Trophoblast cell (in vitro differentiated cells and primary cell): ENCODE measurements around the gene PTPN20.
"Not testable (repeated sequence)": the region's sequence is repeated elsewhere in the genome, so short reads cannot be mapped to it uniquely, and the experiment has no call there.

Source experiments
- DNase-seq, 2 donors: peaks; one replicate each; pipeline ENCODE4 v3.0.0-alpha.2; 2016
- H2AFZ ChIP-seq: 2 replicates; pipeline ENCODE4 v1.6.1; 2013; ENCODE audit warnings: low read length, moderate library complexity, mild to moderate bottlenecking; ENCODE audit not compliant: insufficient read depth, poor library complexity
- H2AK5ac ChIP-seq: 2 replicates; pipeline ENCODE4 v1.6.1; 2013; ENCODE audit warnings: mild to moderate bottlenecking, low read length
- H2BK120ac ChIP-seq: 2 replicates; pipeline ENCODE4 v1.6.1; 2013; ENCODE audit warnings: low read length, mild to moderate bottlenecking, moderate library complexity; ENCODE audit not compliant: insufficient read depth, poor library complexity
- H2BK12ac ChIP-seq: 2 replicates; pipeline ENCODE4 v1.6.1; 2013; ENCODE audit warnings: mild to moderate bottlenecking, low read length, moderate library complexity
- H2BK5ac ChIP-seq: 2 replicates; pipeline ENCODE4 v1.6.1; 2013; ENCODE audit warnings: low read length, low read depth, moderate library complexity, mild to moderate bottlenecking; ENCODE audit not compliant: poor library complexity
- H3K14ac ChIP-seq: 2 replicates; pipeline ENCODE4 v1.6.1; 2013; ENCODE audit warnings: mild to moderate bottlenecking, low read length
- H3K18ac ChIP-seq: 2 replicates; pipeline ENCODE4 v1.6.1; 2013; ENCODE audit warnings: mild to moderate bottlenecking, low read length
- H3K23ac ChIP-seq: 2 replicates; pipeline ENCODE4 v1.6.1; 2013; ENCODE audit warnings: low read length
- H3K27ac ChIP-seq: 2 replicates; pipeline ENCODE4 v1.5.1; 2013; ENCODE audit warnings: low read depth, mild to moderate bottlenecking, inconsistent platforms, low read length, moderate library complexity
- H3K27me3 ChIP-seq: 2 replicates; pipeline ENCODE4 v1.6.1; 2013; ENCODE audit warnings: inconsistent platforms, mild to moderate bottlenecking, low read length, moderate library complexity; ENCODE audit not compliant: insufficient read depth
- H3K36me3 ChIP-seq, 2 experiments: 1 replicate in 1 of 2; 2 replicates in 1 of 2; pipeline ENCODE4 v1.6.1; 2013; ENCODE audit warnings: low read length in 2 of 2, mild to moderate bottlenecking in 2 of 2, moderate library complexity in 1 of 2; ENCODE audit not compliant: insufficient read depth in 2 of 2, control insufficient read depth in 1 of 2
- H3K4ac ChIP-seq: 2 replicates; pipeline ENCODE4 v1.6.1; 2013; ENCODE audit warnings: low read depth, mild to moderate bottlenecking, low read length, moderate library complexity
- H3K4me1 ChIP-seq, 2 experiments: 1 replicate in 1 of 2; 2 replicates in 1 of 2; pipeline ENCODE4 v1.6.1; 2013; ENCODE audit warnings: low read length in 2 of 2, mild to moderate bottlenecking in 2 of 2, moderate library complexity in 1 of 2; ENCODE audit not compliant: insufficient read depth in 2 of 2, control insufficient read depth in 1 of 2
- H3K4me2 ChIP-seq: 2 replicates; pipeline ENCODE4 v1.6.1; 2013; ENCODE audit warnings: inconsistent platforms, mild to moderate bottlenecking, low read length, moderate library complexity
- H3K4me3 ChIP-seq: 2 replicates; pipeline ENCODE4 v1.5.1; 2013; ENCODE audit warnings: mild to moderate bottlenecking, low read depth, low read length, inconsistent platforms
- H3K79me1 ChIP-seq: one replicate; pipeline ENCODE4 v1.6.1; 2013; ENCODE audit warnings: low read length
- H3K79me2 ChIP-seq: 2 replicates; pipeline ENCODE4 v1.6.1; 2013; ENCODE audit warnings: low read length, mild to moderate bottlenecking; ENCODE audit not compliant: control insufficient read depth, insufficient read depth, poor library complexity
- H3K9ac ChIP-seq: 2 replicates; pipeline ENCODE4 v1.6.1; 2013; ENCODE audit warnings: mild to moderate bottlenecking, low read length
- H3K9me3 ChIP-seq: 2 replicates; pipeline ENCODE4 v1.6.1; 2013; ENCODE audit warnings: low read depth, mild to moderate bottlenecking, control low read depth, inconsistent platforms, low read length; ENCODE audit not compliant: insufficient read depth
- H4K12ac ChIP-seq: 2 replicates; pipeline ENCODE4 v1.6.1; 2013; ENCODE audit warnings: low read depth, mild to moderate bottlenecking, low read length, moderate library complexity
- H4K8ac ChIP-seq: 2 replicates; pipeline ENCODE4 v1.6.1; 2013; ENCODE audit warnings: low read depth, mild to moderate bottlenecking, low read length, moderate library complexity
- H4K91ac ChIP-seq: one replicate; pipeline ENCODE4 v1.6.1; 2013; ENCODE audit warnings: low read depth, mild to moderate bottlenecking, low read length, moderate library complexity
- WGBS: extraction: QIAGEN DNeasy Blood & Tissue Kit; methylation state at CpG from one replicate; pipeline ENCODE4 v1.1.7; 2013; ENCODE audit warnings: missing lambda C conversion rate; ENCODE audit not compliant: insufficient read length, insufficient coverage; ENCODE audit errors: extremely low coverage; 5-methylcytosine and 5-hydroxymethylcytosine counted together

PTPN20 gene

DNA sequence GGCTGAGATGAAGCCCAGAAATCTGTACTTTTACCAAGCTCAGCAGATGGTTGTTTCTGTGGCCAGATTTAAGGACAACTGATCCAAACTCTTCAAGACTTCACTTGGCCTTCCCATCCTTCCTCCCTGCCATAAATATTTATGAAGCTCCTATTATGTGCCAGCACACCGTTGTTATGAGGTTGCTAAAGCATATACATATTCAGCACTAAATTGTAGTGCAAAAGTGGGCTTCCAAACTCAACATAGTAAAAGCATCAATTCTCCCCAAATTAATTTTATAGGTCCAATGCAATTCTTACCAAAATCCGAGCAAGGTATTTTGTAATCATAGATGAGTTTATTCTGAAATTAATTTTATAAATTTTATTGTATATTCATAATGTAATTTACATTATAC lies 10.0 kb upstream of the PTPN20 start:
- not testable (repeated sequence) for H3K4ac ChIP-seq, H3K79me1 ChIP-seq, H3K18ac ChIP-seq, H2BK12ac ChIP-seq, H3K27me3 ChIP-seq, H3K4me1 ChIP-seq, H4K12ac ChIP-seq, H3K27ac ChIP-seq, H2AK5ac ChIP-seq, H3K14ac ChIP-seq, H3K9me3 ChIP-seq, H2AFZ ChIP-seq, H3K79me2 ChIP-seq, H2BK5ac ChIP-seq, H3K36me3 ChIP-seq, H4K91ac ChIP-seq, H3K4me3 ChIP-seq, DNase-seq, H3K4me2 ChIP-seq, H4K8ac ChIP-seq, H3K23ac ChIP-seq, H3K9ac ChIP-seq, H2BK120ac ChIP-seq
- no CpG with 5 or more reads among the region's 2 CpGs for WGBS

DNA sequence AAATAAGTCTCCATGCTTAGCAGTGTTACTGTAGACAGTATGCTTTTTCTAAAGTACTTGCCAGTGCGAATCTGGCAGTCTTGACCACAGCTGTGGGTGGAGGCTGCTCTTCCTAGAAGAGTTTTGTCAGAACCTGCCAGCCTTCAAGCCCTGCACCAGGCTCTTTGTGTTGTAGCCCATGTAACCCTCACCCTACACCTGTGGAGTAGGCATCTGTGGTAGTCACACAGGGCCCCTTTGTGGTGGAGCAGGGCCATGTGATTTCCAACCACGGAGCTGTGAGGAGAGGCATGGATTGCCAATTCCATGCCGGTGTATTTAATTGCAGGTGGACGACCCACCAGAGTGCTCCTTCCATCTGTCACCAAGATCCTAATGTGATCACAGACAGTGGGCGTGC lies 7.4 kb upstream of the PTPN20 start:
- not testable (repeated sequence) for H3K9me3 ChIP-seq, H4K8ac ChIP-seq, H3K79me1 ChIP-seq, H3K79me2 ChIP-seq, H2BK120ac ChIP-seq, H3K14ac ChIP-seq, H2BK5ac ChIP-seq, H3K36me3 ChIP-seq, H3K23ac ChIP-seq, H3K4me3 ChIP-seq, H2AK5ac ChIP-seq, H3K4ac ChIP-seq, H2BK12ac ChIP-seq, H3K4me1 ChIP-seq, H3K18ac ChIP-seq, H4K12ac ChIP-seq, H3K27ac ChIP-seq, H2AFZ ChIP-seq, H3K27me3 ChIP-seq, H3K9ac ChIP-seq, H4K91ac ChIP-seq, H3K4me2 ChIP-seq, DNase-seq
- WGBS, result no CpG with 5 or more reads among the region's 5 CpGs

DNA sequence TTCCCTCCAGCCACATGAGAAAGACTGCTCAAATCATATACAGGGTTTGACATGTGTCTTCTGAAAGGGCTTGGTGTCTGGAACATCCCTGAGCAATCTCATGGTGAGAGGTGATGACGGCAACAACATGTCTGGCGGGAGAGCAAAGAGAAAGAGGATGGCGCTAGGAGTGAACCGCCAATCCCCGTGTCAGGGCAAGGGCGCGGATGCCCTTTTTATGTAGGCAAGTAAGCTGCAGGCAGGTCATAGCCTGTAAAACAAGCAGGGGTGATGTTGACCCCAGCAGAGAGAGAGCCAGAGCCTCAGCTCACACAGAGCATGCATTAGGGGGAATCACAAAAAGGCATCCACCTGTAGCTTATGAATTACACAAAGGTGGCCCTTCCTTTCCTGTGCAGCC lies 4.9 kb upstream of the PTPN20 start:
- H2AFZ ChIP-seq, H3K4me2 ChIP-seq, H3K27ac ChIP-seq, H3K9ac ChIP-seq, H4K8ac ChIP-seq, H3K23ac ChIP-seq, H4K12ac ChIP-seq, H3K4me1 ChIP-seq, H3K14ac ChIP-seq, H2AK5ac ChIP-seq, H2BK120ac ChIP-seq, H3K79me2 ChIP-seq, H3K4ac ChIP-seq, H3K4me3 ChIP-seq, H3K18ac ChIP-seq, H3K79me1 ChIP-seq, H3K9me3 ChIP-seq, H3K27me3 ChIP-seq, H2BK12ac ChIP-seq, DNase-seq, H2BK5ac ChIP-seq, H3K36me3 ChIP-seq, H4K91ac ChIP-seq: not testable (repeated sequence)
- WGBS, result no CpG with 5 or more reads among the region's 7 CpGs

DNA sequence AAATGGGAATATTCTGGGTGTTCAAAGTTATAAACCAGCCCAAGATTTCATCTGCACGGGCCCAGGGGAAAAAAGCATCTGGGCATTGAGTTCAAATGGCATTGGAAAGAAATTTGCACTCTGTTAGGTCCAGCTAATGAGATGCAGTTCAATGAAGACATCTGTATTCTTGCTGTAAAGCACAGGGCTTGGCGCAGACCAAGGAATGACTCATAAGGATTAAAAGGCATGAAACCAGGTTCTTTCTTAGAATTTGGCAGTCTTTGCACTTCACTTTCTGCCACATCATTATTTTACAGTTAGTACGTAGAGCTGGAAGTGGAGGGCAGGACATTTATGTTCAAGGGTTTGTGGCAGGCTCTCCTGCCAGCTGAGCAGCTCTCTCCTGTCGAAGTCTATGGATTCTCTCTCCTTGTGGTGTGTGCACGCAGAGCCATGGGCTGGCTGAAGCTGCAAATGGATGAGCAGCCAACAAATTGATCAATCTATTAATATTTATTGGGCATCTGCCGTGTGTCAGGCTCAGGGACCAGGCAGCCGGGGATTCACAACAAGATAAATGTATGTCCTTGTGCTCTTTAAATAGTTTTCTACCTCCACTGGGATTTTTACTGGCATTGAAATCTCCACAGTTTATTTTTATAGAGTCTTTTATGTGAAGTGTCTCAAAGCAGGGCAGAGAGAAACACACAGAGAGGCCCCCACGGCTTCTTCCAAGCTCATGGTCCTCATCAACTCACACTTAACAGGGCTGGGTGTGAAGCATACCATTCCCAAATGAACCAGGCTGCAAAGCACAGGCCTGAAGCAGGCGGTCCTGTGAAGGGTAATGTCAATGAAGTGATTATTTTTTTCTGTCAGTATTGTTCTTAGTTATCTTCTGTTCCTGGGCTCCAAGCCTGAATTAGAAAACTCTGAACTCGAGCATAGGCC lies 3.8 kb upstream of the PTPN20 start:
- H3K18ac ChIP-seq, H3K14ac ChIP-seq, H2BK5ac ChIP-seq, H2BK120ac ChIP-seq, H3K9me3 ChIP-seq, H3K27ac ChIP-seq, H3K36me3 ChIP-seq, H3K4me2 ChIP-seq, H3K4ac ChIP-seq, H3K79me1 ChIP-seq, H4K8ac ChIP-seq, H3K79me2 ChIP-seq, H3K9ac ChIP-seq, H3K4me1 ChIP-seq, H3K23ac ChIP-seq, H4K91ac ChIP-seq, H2AK5ac ChIP-seq, H4K12ac ChIP-seq, H3K27me3 ChIP-seq, H3K4me3 ChIP-seq, H2BK12ac ChIP-seq, H2AFZ ChIP-seq, DNase-seq: not testable (repeated sequence)
- no CpG with 5 or more reads among the region's 10 CpGs for WGBS
